Activated naive CD4-positive, alpha-beta T cell (primary cell): Measurements from ENCODE around the gene PDXDC1.
"Not testable (repeated sequence)": the region's sequence is repeated elsewhere in the genome, so short reads cannot be mapped to it uniquely, and the experiment has no call there.

Experiments used
- DNase-seq, 4 experiments: peaks; one replicate each; lab custom pipeline; 2025; lab: John Stamatoyannopoulos, UW

PDXDC1 gene

DNA sequence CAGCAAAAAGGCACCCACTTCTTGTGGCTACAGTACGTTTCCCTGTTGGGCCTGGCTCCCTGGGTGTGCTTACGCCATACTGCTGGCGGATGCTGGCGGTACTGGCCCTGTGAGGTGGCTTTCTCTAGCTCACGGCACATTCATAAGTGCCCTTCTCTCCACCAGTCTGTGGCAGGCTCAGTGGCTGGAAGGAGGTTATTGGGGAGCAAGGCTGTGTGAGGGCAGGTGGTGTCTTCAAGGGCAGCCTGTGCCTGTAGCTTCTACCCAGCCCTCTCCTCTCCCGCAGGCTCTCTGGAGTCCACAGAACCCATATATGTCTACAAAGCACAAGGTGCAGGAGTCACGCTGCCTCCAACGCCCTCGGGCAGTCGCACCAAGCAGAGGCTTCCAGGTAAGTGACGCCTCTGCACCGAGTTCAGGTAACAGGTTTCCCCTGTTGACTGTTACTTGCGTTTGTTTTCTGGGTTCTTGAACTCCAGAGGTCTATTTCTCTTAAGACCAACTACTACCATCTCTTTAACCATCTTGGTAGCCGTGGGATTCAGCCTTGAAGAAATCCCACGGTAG lies 60.4 kb downstream of the PDXDC1 start:
- DNase-seq = no peak

- no peak for DNase-seq
Observed at GRCh38 chr16:15037003-15037402, 62.2 kb downstream of the PDXDC1 start.

GRCh38 chr16:15037745-15038144 lies 62.9 kb downstream of the PDXDC1 start:
- DNase-seq = no peak

GRCh38 chr16:15038689-15039088 lies 63.9 kb downstream of the PDXDC1 start:
- DNase-seq = no peak

GRCh38 chr16:15041271-15042004 lies 66.6 kb downstream of the PDXDC1 start:
- no peak for DNase-seq

DNA sequence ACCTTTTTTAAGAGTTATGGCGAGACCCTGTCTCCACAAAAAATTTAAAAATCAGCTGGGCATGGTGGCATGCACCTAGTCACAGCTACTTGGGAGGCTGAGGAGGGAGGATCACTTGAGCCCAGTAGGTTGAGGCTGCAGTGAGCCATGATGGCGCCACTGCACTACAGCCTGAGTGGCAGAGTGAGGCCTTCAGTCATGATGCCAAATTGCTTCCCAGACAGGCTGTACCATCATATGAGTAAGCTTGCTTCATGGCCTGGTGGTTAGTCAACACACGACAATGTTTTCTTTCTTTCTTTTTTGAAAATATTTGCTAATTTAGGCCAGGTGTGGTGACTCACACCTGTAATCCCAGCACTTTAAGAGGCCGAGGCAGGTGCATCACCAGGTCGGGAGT lies 68.5 kb downstream of the PDXDC1 start:
- no peak for DNase-seq

DNA sequence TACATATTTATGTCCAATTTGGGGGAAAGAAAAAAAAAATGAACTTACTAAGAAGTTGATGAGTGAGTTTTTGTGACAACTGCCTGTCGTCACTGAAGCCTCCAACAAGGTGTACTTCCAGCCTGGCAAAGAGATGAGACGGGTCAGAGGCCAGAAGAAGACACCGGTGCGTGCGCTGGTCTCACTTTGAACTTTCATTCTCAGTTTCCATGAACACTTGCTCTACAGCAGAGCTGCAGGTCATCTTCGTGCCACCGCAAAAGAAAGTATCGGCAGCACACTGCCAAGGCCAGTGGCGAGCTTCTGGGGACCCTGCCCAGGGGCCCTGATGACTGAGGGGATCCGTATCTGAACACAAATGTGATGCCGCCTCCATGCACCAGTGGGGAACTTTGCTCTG lies 69.5 kb downstream of the PDXDC1 start:
- no peak for DNase-seq

DNA sequence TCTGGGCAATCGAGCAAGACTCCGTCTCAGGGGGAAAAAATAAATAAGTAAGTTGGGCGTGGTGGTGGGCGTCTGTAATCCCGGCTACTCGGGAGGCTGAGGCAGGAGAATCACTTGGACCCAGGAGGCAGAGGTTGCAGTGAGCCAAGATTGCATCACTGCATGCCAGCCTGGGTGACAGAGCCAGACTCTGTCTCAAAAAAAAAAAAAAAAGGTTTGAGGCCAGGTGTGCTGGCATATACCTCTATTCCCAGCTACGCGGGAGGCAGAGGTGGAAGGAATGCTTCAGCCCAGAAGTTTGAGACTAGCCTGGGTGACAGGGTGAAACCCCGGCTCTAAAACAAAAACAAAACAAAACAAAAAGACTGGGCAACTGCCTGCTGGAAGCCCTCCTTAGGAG lies 70.4 kb downstream of the PDXDC1 start:
- not testable (repeated sequence) for DNase-seq

GRCh38 chr16:15046692-15047376 lies 72.0 kb downstream of the PDXDC1 start:
- no peak for DNase-seq

GRCh38 chr16:15049581-15050180 lies 74.9 kb downstream of the PDXDC1 start:
- DNase-seq = no peak

GRCh38 chr16:15050440-15050839 lies 75.6 kb downstream of the PDXDC1 start:
- DNase-seq = not testable (repeated sequence)

- no peak for DNase-seq
Observed at GRCh38 chr16:15051387-15051951, 76.6 kb downstream of the PDXDC1 start.

- no peak for DNase-seq
Observed at GRCh38 chr16:15052747-15053476, 78.1 kb downstream of the PDXDC1 start.

DNA sequence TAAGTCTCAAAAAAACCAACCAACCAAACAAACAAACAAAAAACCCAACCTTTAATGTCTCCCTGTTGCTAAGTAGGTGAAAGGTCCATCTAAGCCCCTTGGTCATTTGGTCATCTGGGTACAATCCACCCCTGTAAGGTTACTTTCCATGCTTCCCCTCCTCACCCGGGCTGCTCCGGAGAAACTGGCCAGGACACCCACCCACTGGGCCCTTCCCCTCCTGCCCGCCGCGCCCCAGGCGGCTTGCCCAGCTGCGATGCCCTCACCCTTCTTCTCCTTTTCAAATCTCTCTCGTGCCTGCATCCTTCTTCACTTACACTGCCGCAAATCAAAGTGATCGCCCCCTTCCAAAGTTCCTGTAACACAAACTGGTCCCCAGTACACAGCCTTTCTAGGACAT lies 79.1 kb downstream of the PDXDC1 start:
- DNase-seq = no peak

DNA sequence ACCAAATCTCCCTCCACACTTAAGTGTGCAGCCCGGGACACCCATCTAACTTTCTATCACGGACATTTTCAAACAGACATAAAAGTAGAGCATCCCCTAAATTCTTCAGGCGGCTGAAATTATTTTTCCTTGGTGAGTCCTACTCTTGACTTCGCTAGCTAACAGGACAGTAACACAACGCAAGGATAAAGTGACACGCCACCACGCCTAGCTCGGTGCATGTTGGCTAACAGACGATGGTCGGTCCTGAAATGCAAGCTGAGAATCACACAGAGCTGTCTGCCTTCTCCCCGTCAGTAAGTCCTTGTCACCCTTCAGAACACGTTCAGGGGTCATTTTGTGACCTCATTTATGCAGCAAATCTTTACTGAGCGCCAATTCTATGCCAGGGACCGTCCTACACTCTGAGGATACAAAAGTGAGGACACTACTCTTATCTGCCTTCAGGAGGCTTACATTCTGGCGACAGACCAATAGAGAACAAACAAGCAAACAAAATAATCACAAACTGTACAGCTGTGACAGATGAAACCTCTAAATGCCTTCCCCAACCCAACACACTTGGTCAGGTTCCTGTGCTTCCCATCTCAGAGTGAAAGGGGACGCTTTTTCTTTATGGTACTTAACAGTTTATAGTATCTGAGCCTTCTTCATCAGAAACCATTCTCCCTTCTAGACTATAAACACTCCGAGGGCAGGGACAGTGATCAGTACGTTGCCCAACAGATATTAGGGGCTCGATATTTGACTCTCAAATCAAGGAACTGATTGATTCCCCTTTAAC lies 79.7 kb downstream of the PDXDC1 start:
- no peak for DNase-seq

DNA sequence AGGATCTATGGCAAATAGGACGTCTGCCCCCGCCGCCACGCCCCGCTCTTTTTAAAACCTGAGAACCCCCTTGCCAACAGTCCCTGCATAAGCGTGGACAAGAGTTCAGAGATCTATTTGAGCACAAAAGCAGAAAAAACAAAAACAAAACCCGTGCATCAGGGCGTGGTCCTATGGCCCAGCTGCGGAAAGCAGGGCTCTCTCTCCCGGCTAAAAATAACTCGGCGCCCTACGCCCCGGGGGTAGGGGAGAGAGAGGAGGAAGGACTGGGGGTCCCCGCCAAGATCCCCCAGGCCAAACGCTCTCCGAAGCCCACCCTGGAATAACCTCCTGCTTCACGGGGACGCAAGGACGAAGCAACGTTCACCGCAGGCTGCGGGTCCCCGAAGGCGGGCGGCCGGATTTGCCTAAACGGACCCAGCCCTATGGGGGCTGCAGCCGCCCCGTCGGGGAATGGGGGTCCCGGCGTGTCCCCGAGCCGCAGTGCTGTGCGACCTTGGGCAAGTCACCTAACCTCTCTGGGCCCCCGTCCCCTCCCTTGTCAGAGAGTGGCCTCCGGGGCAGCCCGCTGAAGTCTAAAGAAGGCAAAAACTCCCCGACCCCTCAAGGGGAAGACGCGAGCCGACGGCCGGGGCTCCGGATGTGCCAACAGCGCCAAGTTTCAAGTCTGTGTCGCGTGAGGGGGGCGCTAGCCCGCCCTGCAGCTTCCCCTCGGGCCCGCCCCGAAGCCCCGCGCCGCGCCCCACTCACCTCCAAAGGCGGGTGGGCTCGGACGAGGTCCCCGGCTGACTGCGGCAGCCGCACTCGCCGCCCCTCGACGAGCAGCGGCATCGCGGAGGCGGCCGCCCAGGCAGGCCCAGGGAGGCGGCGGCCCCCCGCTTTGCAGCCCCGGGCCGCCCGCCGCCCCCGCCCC lies 80.6 kb downstream of the PDXDC1 start:
- peak in 3 of 4 experiments; percentile 61 to 81 (median 67) for DNase-seq

- no peak for DNase-seq
Observed at GRCh38 chr16:15057681-15058417, 83.0 kb downstream of the PDXDC1 start.

- no peak for DNase-seq
Observed at GRCh38 chr16:15059324-15059723, 84.5 kb downstream of the PDXDC1 start.
